IgD-negative memory B cell (primary cell): ENCODE measurements around the gene OSBPL10. TPM values are rescaled to one million over a fixed set of nuclear protein-coding genes. Genes with fewer than 3 reads are reported as not detected.
A peak's percentile ranks its signal among the peaks of the same experiment; 100 is the strongest.

Source experiments
- H3K27ac Mint-ChIP-seq, 3 donors: one replicate each; pipeline ENCODE4 v1.8.0; 2020 to 2022; ENCODE audit warnings: mild to moderate bottlenecking in 3 of 3, mixed read lengths in 3 of 3, moderate library complexity in 1 of 3
- H3K27me3 Mint-ChIP-seq: one replicate; pipeline ENCODE4 v1.8.0; 2021; ENCODE audit warnings: mixed read lengths
- H3K36me3 Mint-ChIP-seq: one replicate; pipeline ENCODE4 v1.8.0; 2020; ENCODE audit warnings: mild to moderate bottlenecking, mixed read lengths
- H3K4me1 Mint-ChIP-seq, 3 donors: one replicate each; pipeline ENCODE4 v1.8.0; 2020 to 2022; ENCODE audit warnings: mixed read lengths in 3 of 3, mild to moderate bottlenecking in 1 of 3
- H3K4me3 Mint-ChIP-seq, 4 donors: one replicate each; pipeline ENCODE4 v1.8.0; 2020 to 2022; ENCODE audit warnings: mild to moderate bottlenecking in 4 of 4, mixed read lengths in 4 of 4, moderate library complexity in 3 of 4
- H3K9me3 Mint-ChIP-seq, 3 donors: one replicate each; pipeline ENCODE4 v1.8.0; 2020 to 2021; ENCODE audit warnings: mixed read lengths in 3 of 3, mild to moderate bottlenecking in 1 of 3
- polyA plus RNA-seq: library from polyadenylated mRNA; unstranded; fragments of 300-500 nt; fragmentation: Illumina TruSeq; gene quantifications from one replicate; pipeline ENCODE4 v1.2.3, GENCODE V29; 2021

OSBPL10 gene
- polyA plus RNA-seq, 1 donor from 2014 or later = 126 TPM

GRCh38 chr3:31936420-31937060, 44.5 kb downstream of the OSBPL10 start:
- Mint-ChIP-seq H3K4me3 (peak overlapping the region in 3 of 4 donors; percentile 29 to 66 (median 58)), H3K9me3 (no peaks in the 10 kb centered on the region), H3K27me3 (no peaks in the 10 kb centered on the region), H3K36me3 (peaks cover 2% of the 10 kb centered on the region), H3K27ac (peak overlapping the region in 2 of 3 donors; percentile 19 to 59), H3K4me1 (peaks cover 38 to 40% (median 39%) of the 10 kb centered on the region in 3 donors)

DNA sequence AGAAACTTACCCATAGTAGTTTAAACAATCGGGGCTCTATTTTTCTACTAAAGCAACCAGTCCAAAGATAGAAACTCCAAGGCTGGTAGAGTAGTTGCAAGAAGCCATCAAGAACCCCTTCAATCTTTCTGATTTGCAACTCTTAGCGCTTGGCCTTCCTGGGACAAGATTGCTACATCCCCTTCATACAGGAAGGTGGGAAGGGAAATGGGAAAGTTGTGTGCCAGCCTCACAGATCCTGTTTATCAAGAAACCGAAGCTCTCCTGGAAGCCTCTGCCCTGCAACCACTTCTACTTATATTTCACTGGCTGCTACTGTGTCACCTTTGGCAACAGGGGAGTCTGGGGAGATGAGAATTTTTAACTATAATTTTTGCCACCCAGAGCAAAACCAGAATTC, 46.2 kb downstream of the OSBPL10 start:
- Mint-ChIP-seq H3K27me3 (no peaks in the 10 kb centered on the region), H3K4me3 (peak overlapping the region in 3 of 4 donors; percentile 54 to 84 (median 83)), H3K4me1 (peaks cover 40 to 47% (median 41%) of the 10 kb centered on the region in 3 donors), H3K9me3 (no peaks in the 10 kb centered on the region), H3K27ac (peak overlapping the region; percentile 63 to 93 (median 89)), H3K36me3 (no peaks in the 10 kb centered on the region)

- H3K4me3 Mint-ChIP-seq = peak overlapping the region; percentile 44 to 95 (median 80)
- H3K9me3 Mint-ChIP-seq = no peaks in the 10 kb centered on the region
- H3K4me1 Mint-ChIP-seq = peaks cover 41 to 47% (median 42%) of the 10 kb centered on the region in 3 donors
- H3K27me3 Mint-ChIP-seq = no peaks in the 10 kb centered on the region
- peak overlapping the region; percentile 89 to 93 (median 91) for H3K27ac Mint-ChIP-seq
- H3K36me3 Mint-ChIP-seq = no peaks in the 10 kb centered on the region
Observed at GRCh38 chr3:31934018-31934417, 47.0 kb downstream of the OSBPL10 start.

- Mint-ChIP-seq H3K27me3 (no peaks in the 10 kb centered on the region), H3K27ac (peak overlapping the region; percentile 63 to 93 (median 89)), H3K4me3 (peak overlapping the region in 2 of 4 donors; percentile 28 to 95), H3K4me1 (peaks cover 49 to 52% (median 52%) of the 10 kb centered on the region in 3 donors), H3K9me3 (no peaks in the 10 kb centered on the region), H3K36me3 (no peaks in the 10 kb centered on the region)
Observed at GRCh38 chr3:31932990-31933389, 48.1 kb downstream of the OSBPL10 start.

GRCh38 chr3:31929826-31930502, 51.1 kb downstream of the OSBPL10 start:
- H3K4me1 Mint-ChIP-seq = peaks cover 66 to 73% (median 67%) of the 10 kb centered on the region in 3 donors
- H3K36me3 Mint-ChIP-seq = no peaks in the 10 kb centered on the region
- no peaks in the 10 kb centered on the region for H3K27me3 Mint-ChIP-seq
- H3K27ac Mint-ChIP-seq = peak overlapping the region; percentile 16 to 80 (median 46)
- peak overlapping the region in 3 of 4 donors; percentile 53 to 58 (median 55) for H3K4me3 Mint-ChIP-seq
- no peaks in the 10 kb centered on the region for H3K9me3 Mint-ChIP-seq

DNA sequence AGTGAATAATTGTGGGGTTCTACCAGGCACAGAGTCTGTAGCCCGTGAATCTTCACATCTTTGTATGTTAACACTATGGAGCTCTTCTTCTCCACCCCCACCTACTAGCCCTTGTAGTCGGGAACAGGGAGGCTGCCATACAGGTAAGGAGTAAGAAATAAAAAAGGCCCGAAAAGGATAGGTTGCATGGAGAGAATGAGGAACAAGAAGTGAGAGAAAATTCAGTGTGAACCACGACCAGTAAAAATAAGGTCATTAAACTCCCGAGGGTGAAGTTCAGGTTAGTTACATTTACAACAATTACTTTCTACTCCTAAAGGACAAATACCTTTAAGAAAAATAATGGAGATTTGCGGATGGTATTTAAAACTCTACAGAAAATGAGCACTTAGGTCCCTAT, 53.3 kb downstream of the OSBPL10 start:
- no peaks in the 10 kb centered on the region for H3K27me3 Mint-ChIP-seq
- peak overlapping the region; percentile 78 to 91 (median 78) for H3K27ac Mint-ChIP-seq
- no peaks in the 10 kb centered on the region for H3K9me3 Mint-ChIP-seq
- peaks cover 63 to 67% (median 67%) of the 10 kb centered on the region in 3 donors for H3K4me1 Mint-ChIP-seq
- H3K36me3 Mint-ChIP-seq = peaks cover 4% of the 10 kb centered on the region
- H3K4me3 Mint-ChIP-seq = peak overlapping the region; percentile 31 to 83 (median 60)

DNA sequence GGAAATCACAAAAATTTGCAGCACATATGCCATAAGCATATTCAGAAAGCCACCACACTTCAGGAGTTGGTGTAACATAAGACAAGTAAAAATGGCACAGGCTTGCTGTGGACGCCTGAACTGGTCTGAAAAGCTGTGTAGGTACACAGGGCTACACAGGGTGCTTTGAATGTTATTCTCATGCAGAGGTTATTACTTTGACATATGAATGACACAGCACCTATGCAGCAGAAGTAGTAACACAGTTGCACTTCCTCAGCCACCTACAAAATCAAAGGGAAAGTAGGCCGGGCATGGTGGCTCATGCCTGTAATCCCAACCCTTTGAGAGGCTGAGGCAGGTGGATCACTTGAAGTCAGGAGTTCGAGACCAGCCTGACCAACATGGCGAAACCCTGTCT, 54.5 kb downstream of the OSBPL10 start:
- Mint-ChIP-seq H3K27me3 (peaks cover 1% of the 10 kb centered on the region), H3K9me3 (no peaks in the 10 kb centered on the region), H3K4me1 (peaks cover 64 to 68% (median 66%) of the 10 kb centered on the region in 3 donors), H3K36me3 (peaks cover 4% of the 10 kb centered on the region), H3K27ac (peak overlapping the region; percentile 66 to 91 (median 78)), H3K4me3 (peak overlapping the region in 3 of 4 donors; percentile 41 to 83 (median 79))

- H3K4me3 Mint-ChIP-seq = peak overlapping the region; percentile 20 to 87 (median 64)
- H3K9me3 Mint-ChIP-seq = peaks cover 0 to 2% (median 1%) of the 10 kb centered on the region in 3 donors
- peak overlapping the region; percentile 54 to 80 (median 74) for H3K27ac Mint-ChIP-seq
- peaks cover 5% of the 10 kb centered on the region for H3K36me3 Mint-ChIP-seq
- H3K27me3 Mint-ChIP-seq = peaks cover 1% of the 10 kb centered on the region
- H3K4me1 Mint-ChIP-seq = peaks cover 59 to 63% (median 63%) of the 10 kb centered on the region in 3 donors
Observed at GRCh38 chr3:31925271-31925630, 55.8 kb downstream of the OSBPL10 start.

GRCh38 chr3:31924610-31925270, 56.3 kb downstream of the OSBPL10 start:
- H3K4me1 Mint-ChIP-seq = peaks cover 61 to 66% (median 66%) of the 10 kb centered on the region in 3 donors
- peaks cover 10% of the 10 kb centered on the region for H3K36me3 Mint-ChIP-seq
- peaks cover 0 to 7% (median 5%) of the 10 kb centered on the region in 3 donors for H3K9me3 Mint-ChIP-seq
- H3K27me3 Mint-ChIP-seq = peaks cover 1% of the 10 kb centered on the region
- peak overlapping the region; percentile 20 to 87 (median 64) for H3K4me3 Mint-ChIP-seq
- peak overlapping the region; percentile 54 to 80 (median 74) for H3K27ac Mint-ChIP-seq

DNA sequence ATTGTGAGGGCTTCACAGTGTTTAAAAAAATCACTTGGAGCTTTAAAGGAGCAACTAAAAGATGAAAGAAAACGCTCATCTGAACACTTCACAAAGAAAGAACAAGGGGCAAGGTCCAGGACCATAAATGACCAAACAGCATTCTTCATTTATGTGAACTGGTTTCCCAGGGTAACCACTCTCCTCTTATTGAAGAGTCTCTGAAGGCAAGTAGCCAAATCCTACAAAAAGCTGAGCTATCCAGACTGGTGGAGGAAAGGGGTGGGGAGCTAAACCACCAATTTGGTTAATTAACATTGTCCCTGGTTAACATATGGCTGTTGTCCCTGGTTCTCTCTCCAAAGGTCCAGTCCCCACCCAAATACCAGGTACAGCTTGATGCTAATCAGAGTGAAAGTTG, 58.1 kb downstream of the OSBPL10 start:
- Mint-ChIP-seq H3K36me3 (peaks cover 14% of the 10 kb centered on the region), H3K4me1 (peaks cover 69 to 74% (median 71%) of the 10 kb centered on the region in 3 donors), H3K9me3 (peaks cover 0 to 8% (median 5%) of the 10 kb centered on the region in 3 donors), H3K27me3 (peaks cover 1% of the 10 kb centered on the region), H3K27ac (peak overlapping the region; percentile 0 to 86 (median 54)), H3K4me3 (peak overlapping the region in 3 of 4 donors; percentile 4 to 72 (median 71))

- peaks cover 14% of the 10 kb centered on the region for H3K36me3 Mint-ChIP-seq
- peaks cover 1% of the 10 kb centered on the region for H3K27me3 Mint-ChIP-seq
- peaks cover 0 to 8% (median 5%) of the 10 kb centered on the region in 3 donors for H3K9me3 Mint-ChIP-seq
- H3K4me3 Mint-ChIP-seq = peak overlapping the region in 1 of 4 donors; percentile 21
- peaks cover 69 to 73% (median 72%) of the 10 kb centered on the region in 3 donors for H3K4me1 Mint-ChIP-seq
- H3K27ac Mint-ChIP-seq = peak overlapping the region in 2 of 3 donors; percentile 25 to 41
Observed at GRCh38 chr3:31921837-31922236, 59.2 kb downstream of the OSBPL10 start.

DNA sequence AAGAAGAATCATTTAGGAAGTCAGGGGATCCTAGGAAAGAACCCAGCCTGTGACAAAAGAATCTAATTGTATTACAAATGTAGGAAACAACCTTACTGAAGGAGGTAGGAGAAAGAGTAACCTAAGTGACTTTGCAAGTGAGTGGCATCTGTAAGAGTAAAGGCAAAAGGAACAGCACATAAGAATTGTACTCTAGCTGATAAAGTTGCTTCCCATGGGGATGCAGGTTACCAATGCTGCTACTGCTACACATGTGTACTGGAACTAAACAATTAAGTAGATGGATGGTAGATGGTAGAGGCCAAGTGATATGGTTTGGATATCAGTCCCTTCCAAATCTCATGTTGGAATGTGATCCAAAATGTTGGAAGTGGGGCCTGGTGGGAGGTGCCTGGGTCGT, 60.8 kb downstream of the OSBPL10 start:
- peak overlapping the region in 1 of 4 donors; percentile 89 for H3K4me3 Mint-ChIP-seq
- H3K36me3 Mint-ChIP-seq = peaks cover 14% of the 10 kb centered on the region
- peaks cover 1% of the 10 kb centered on the region for H3K27me3 Mint-ChIP-seq
- peak overlapping the region; percentile 64 to 97 (median 75) for H3K27ac Mint-ChIP-seq
- peaks cover 0 to 8% (median 5%) of the 10 kb centered on the region in 3 donors for H3K9me3 Mint-ChIP-seq
- peaks cover 68 to 72% (median 70%) of the 10 kb centered on the region in 3 donors for H3K4me1 Mint-ChIP-seq

- peaks cover 1% of the 10 kb centered on the region for H3K27me3 Mint-ChIP-seq
- peak overlapping the region in 3 of 4 donors; percentile 88 to 92 (median 89) for H3K4me3 Mint-ChIP-seq
- H3K9me3 Mint-ChIP-seq = peaks cover 0 to 8% (median 5%) of the 10 kb centered on the region in 3 donors
- H3K27ac Mint-ChIP-seq = peak overlapping the region; percentile 64 to 97 (median 75)
- peaks cover 14% of the 10 kb centered on the region for H3K36me3 Mint-ChIP-seq
- H3K4me1 Mint-ChIP-seq = peaks cover 61 to 66% (median 66%) of the 10 kb centered on the region in 3 donors
Observed at GRCh38 chr3:31919528-31919927, 61.5 kb downstream of the OSBPL10 start.
